Pancreas (tissue), 10 donors: ENCODE measurements around the gene DRAXIN. TPM values are rescaled to one million over a fixed set of nuclear protein-coding genes. Genes with fewer than 3 reads are reported as not detected.

Source experiments
- ATAC-seq, 4 donors: fragments of 200-7000 bp; cut with Tn5 transposase; one replicate each; pipeline versions ENCODE4 v1.8.0 to v1.9.1; 2020; ENCODE audit warnings: mild to moderate bottlenecking in 4 of 4, moderate library complexity in 4 of 4
- DNase-seq, 6 donors: peaks; one replicate each; pipeline ENCODE4 v3.0.0-alpha.2; 2020
- FAIRE-seq: peaks from 2 replicates; lab custom pipeline; 2012; peaks lifted over from hg19 to GRCh38; lab: Jason Lieb, UNC
- H3K27ac ChIP-seq, 4 donors: fragments of 200-600 bp; sonication (generic); 1 replicate in 3 of 4; 2 replicates in 1 of 4; pipeline versions ENCODE4 v1.5.0 to v1.8.0; 2020
- H3K27me3 ChIP-seq, 4 donors: fragments of 200-600 bp; one replicate each; pipeline ENCODE4 v1.8.0; 2021
- H3K36me3 ChIP-seq, 3 donors: fragments of 200-600 bp; sonication (generic) in 1 of 3; one replicate each; pipeline versions ENCODE4 v1.5.0 to v1.8.0; 2020 to 2021
- H3K4me1 ChIP-seq, 3 donors: fragments of 200-600 bp; one replicate each; pipeline ENCODE4 v1.8.0; 2021
- H3K4me3 ChIP-seq, 4 donors: fragments of 200-600 bp; sonication (generic) in 2 of 4; one replicate each; pipeline versions ENCODE4 v1.5.0 to v1.8.0; 2020 to 2021
- H3K9me3 ChIP-seq, 4 donors: fragments of 200-600 bp; one replicate each; pipeline ENCODE4 v1.8.0; 2021
- WGBS, 2 donors: extraction: QIAGEN DNeasy Blood & Tissue Kit; methylation state at CpG; one replicate each; pipeline ENCODE4 v1.1.7; 2013; 5-methylcytosine and 5-hydroxymethylcytosine counted together
- intact Hi-C, 3 donors: fragments of 100-400 bp; cut with DNase I; formaldehyde crosslinking; loops; one replicate each; pipeline versions ENCODE4 v1.11.1 to v1.14.2; 2022
- polyA plus RNA-seq, 2 donors: library from polyadenylated mRNA; stranded (reverse); fragments of 200-250 nt; gene quantifications; one replicate each; pipeline ENCODE4 v1.2.3, GENCODE V29; 2013
- total RNA-seq, 6 donors: library from RNA; stranded (reverse); fragmentation: NEBNext Ultra II Directional in 4 of 6; extraction: Animal tissue kit (Norgen Biotek cat#: 25700) in 4 of 6; gene quantifications; one replicate each; pipeline versions ENCODE4 v1.2.1 to v1.2.4, GENCODE V29; 2021 to 2023
- TF ChIP-seq, protein P1 (sequence below), 4 donors: fragments of 200-600 bp; sonication (generic) in 3 of 4; IDR thresholded peaks; one replicate each; pipeline versions ENCODE4 v1.5.0 to v1.8.0; 2021; ENCODE audit warnings: antibody characterized with exemption in 4 of 4
- donor health status: healthy with polysubstance abuse.
- donor health status: DM: no; HTN: no; CAD: no; lungs with moderate emphysema.
- donor health status: DM: no; HTN: no; CAD: no.
- donor health status: control.
- donor health status: control.
- donor health status: Bipolar disorder and iron deficiency.
- donor health status: DM: yes; HTN: yes; CAD: no.
- donor health status: DM: no; HTN: no; CAD: no.
- donor health status: DM: no; HTN: no; CAD: no.
- donor health status: DM: yes; HTN: yes; CAD: no.

DRAXIN gene
- total and polyA plus RNA-seq, 8 donors: under 0.01 to 0.09 (median 0.03) TPM; not detected in 1

DNA sequence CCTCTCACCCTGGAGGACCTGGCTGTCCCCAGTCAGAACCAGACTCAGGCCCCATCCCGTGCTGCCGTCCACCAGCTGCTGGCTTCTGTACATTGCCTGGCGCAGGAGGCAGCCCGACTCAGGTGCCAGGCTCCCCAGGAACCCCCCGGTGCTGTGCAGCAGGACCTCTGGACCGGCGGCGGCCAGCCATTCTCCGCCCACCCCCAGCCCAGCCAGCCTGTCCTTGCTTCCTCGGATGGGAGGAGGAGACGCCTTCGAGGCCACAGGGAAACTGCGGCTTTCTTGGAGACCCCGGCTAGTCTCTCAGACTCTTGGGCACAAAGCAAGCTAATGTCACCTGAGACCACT is 74.9 kb downstream of the DRAXIN start:
- FAIRE-seq (no peak), ATAC-seq (no peak), DNase-seq (peak in 1 of 6 donors; percentile 59)
- no peak overlapping the region for H3K4me3 ChIP-seq
- TF ChIP-seq, protein P1, sequence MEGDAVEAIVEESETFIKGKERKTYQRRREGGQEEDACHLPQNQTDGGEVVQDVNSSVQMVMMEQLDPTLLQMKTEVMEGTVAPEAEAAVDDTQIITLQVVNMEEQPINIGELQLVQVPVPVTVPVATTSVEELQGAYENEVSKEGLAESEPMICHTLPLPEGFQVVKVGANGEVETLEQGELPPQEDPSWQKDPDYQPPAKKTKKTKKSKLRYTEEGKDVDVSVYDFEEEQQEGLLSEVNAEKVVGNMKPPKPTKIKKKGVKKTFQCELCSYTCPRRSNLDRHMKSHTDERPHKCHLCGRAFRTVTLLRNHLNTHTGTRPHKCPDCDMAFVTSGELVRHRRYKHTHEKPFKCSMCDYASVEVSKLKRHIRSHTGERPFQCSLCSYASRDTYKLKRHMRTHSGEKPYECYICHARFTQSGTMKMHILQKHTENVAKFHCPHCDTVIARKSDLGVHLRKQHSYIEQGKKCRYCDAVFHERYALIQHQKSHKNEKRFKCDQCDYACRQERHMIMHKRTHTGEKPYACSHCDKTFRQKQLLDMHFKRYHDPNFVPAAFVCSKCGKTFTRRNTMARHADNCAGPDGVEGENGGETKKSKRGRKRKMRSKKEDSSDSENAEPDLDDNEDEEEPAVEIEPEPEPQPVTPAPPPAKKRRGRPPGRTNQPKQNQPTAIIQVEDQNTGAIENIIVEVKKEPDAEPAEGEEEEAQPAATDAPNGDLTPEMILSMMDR (IDR thresholded peaks at IDR 0.05): no peak
- H3K4me1 ChIP-seq: no peaks in the 10 kb centered on the region
- intact Hi-C loops: no loop called here
- no peaks in the 10 kb centered on the region for H3K36me3 ChIP-seq
- no peak overlapping the region for H3K27ac ChIP-seq
- WGBS, 2 donors: 81 to 83% methylated on average over 14 of the region's 14 CpGs
- no peaks in the 10 kb centered on the region for H3K27me3 ChIP-seq
- H3K9me3 ChIP-seq: no peaks in the 10 kb centered on the region

DNA sequence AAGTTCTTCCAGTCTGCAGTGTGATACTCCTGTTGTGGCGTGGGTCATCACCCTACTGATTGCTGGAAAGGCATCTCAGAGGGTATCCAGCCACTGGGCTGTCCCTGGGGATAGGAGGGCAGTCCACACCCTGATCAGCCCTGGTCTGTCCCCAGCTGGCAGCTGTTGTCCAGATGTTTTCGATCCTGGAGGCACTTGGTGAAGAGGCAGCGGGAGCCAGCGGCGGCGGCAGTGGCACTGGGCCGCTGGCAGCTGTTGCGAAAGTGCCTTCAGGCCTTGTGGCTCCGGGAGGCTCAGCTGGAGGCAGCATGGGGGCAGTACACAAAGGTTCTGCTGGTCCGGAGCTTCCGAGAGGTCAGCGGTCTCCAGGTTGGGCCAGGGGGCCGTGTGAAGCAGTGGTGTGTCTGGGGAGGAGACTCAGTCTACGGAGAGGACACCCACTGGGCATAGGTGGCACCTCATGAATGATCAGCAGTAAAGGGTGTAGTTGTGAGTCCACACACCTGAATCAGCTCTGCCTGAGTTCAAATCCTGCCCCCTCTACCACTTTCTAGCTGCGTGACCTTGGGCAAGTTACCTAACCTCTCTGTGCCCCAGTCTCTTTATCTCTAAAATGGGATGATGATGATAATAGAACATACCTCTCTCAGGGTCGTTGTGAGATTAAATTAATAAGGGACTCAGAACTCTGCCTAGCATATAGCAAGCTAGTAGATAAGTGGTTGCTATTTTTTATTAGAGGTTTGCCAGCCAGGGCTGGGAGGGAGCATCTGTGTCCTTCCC is 76.6 kb downstream of the DRAXIN start:
- no peaks in the 10 kb centered on the region for H3K4me1 ChIP-seq
- DNase-seq (no peak), ATAC-seq (no peak), FAIRE-seq (no peak)
- no peaks in the 10 kb centered on the region for H3K9me3 ChIP-seq
- no peak overlapping the region for H3K4me3 ChIP-seq
- WGBS, 2 donors: 73 to 74% methylated on average over 16 of the region's 16 CpGs
- no peaks in the 10 kb centered on the region for H3K36me3 ChIP-seq
- H3K27ac ChIP-seq: no peak overlapping the region
- intact Hi-C loops: no loop called here
- no peaks in the 10 kb centered on the region for H3K27me3 ChIP-seq
- TF ChIP-seq, protein P1 (IDR thresholded peaks at IDR 0.05): no peak

DNA sequence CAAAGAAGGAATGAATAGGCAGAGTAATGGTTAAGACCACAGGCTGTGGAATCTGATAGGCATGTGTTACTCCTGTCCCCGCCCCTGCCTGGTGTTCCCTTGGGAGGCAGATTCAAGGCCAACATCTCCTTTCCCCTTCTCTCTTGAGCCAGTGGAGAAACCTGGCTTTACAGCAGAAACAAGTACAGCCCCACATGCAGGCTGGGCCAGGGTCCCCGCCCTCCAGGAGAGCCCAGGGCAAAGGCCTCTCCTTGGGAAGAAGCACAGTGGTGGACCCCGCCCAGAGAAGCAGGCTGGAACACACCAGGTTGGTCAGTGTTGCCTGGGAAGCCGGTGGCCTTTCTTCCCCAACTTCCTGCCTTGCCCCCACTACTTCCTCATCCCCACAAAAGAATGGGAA is 77.3 kb downstream of the DRAXIN start:
- Histone ChIP-seq H3K36me3 (no peaks in the 10 kb centered on the region), H3K27ac (no peak overlapping the region), H3K27me3 (no peaks in the 10 kb centered on the region), H3K9me3 (no peaks in the 10 kb centered on the region), H3K4me3 (no peak overlapping the region), H3K4me1 (no peaks in the 10 kb centered on the region)
- ATAC-seq (peak in 2 of 4 donors; percentile 30 to 62), FAIRE-seq (no peak), DNase-seq (no peak)
- WGBS, 2 donors: 42 to 46% methylated on average over 4 of the region's 4 CpGs
- TF ChIP-seq, protein P1 (IDR thresholded peaks at IDR 0.05): no peak
- intact Hi-C loops: no loop called here

DNA sequence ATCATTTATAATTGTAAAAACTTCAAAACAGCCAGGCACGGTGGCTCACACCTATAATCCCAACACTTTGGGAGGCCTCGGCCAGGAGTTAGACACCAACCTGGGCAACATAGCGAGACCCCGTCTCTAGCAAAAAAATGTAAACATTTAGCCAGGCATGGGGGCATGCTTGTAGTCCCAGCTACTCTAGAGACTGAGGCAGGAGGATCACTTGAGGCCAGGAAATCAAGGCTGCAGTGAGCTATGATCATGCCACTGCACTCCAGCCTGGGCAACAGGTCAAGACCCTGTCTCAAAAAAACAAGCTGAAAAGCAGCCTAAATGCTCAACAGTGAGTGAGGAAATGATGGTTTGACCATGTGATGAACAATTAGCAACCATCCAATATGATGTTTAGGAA is 77.8 kb downstream of the DRAXIN start:
- intact Hi-C loops: no loop called here
- no peak for DNase-seq
- ATAC-seq: no peak
- Histone ChIP-seq H3K36me3 (no peaks in the 10 kb centered on the region), H3K4me3 (no peak overlapping the region), H3K27ac (no peak overlapping the region), H3K27me3 (no peaks in the 10 kb centered on the region), H3K4me1 (no peaks in the 10 kb centered on the region), H3K9me3 (no peaks in the 10 kb centered on the region)
- 77% methylated on average over 4 of the region's 4 CpGs for WGBS, 2 donors
- no peak for FAIRE-seq
- TF ChIP-seq, protein P1 (IDR thresholded peaks at IDR 0.05): no peak

DNA sequence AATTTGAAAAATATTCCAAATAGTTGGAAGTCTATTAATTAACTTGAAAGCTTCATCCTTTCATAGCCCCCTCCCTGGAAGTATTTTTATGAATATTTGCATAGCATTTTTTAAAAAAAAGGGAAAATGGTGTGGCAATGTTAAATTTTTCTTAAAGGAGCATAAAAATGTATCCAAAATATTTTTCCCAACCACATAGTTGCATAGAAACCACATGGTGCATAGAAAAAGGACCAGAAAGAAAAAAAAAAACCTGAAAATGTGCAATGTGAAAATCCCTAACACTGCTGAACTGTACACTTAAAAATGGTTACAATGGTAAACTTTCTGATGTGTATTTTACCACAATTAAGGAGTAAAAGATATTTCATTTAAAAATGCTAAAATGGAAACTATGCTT is 78.5 kb downstream of the DRAXIN start:
- ATAC-seq: no peak
- DNase-seq: no peak
- Histone ChIP-seq H3K27ac (no peak overlapping the region), H3K4me3 (no peak overlapping the region), H3K9me3 (no peaks in the 10 kb centered on the region), H3K36me3 (no peaks in the 10 kb centered on the region), H3K4me1 (no peaks in the 10 kb centered on the region), H3K27me3 (no peaks in the 10 kb centered on the region)
- intact Hi-C loops: no loop called here
- TF ChIP-seq, protein P1 (IDR thresholded peaks at IDR 0.05): no peak
- no peak for FAIRE-seq
